K562 (cell line): ENCODE results near the gene CXorf65. TPM values are rescaled to one million over a fixed set of nuclear protein-coding genes. Genes with fewer than 3 reads are reported as not detected.
A peak's percentile ranks its signal among the peaks of the same experiment; 100 is the strongest.

ENCODE experiments used
- ATAC-seq: fragments of 200-7000 bp; cut with Tn5 transposase; 3 replicates; pipeline ENCODE4 v1.9.1; 2020; ENCODE audit warnings: moderate library complexity
- BruUV-seq: library from RNA; stranded (reverse); fragments of 400-500 nt; replicated peaks from 2 replicates; lab custom pipeline; 2021; lab: Mats Ljungman, UMichigan
- CTCF ChIA-PET: fragments of 300-600 bp; formaldehyde crosslinking; extraction: SDS; loops from one replicate; lab custom pipeline; 2021; ENCODE audit warnings: low intra/inter-chr PET ratio; lab: Yijun Ruan, JAX
- POLR2A ChIA-PET: fragments of 300-600, 350-650 bp; sonication (Branson Sonifier 250); formaldehyde crosslinking; extraction: SDS; loops from one replicate; lab custom pipeline; 2021; ENCODE audit warnings: antibody characterized with exemption, inconsistent platforms; lab: Yijun Ruan, JAX
- DNase-seq, 4 experiments: peaks; one replicate each; pipeline versions ENCODE4 v3.0.0 to v3.0.0-alpha.2; 2011 to 2018; ENCODE audit warnings: low spot score in 3 of 4, mixed read lengths in 3 of 4; ENCODE audit errors: extremely low read depth in 1 of 4
- FAIRE-seq: peaks from 2 replicates; lab custom pipeline; 2011; peaks lifted over from hg19 to GRCh38; lab: Jason Lieb, UNC
- H2AFZ ChIP-seq: 2 replicates; pipeline ENCODE4 v1.6.0; 2011; ENCODE audit warnings: low read depth, low read length, control low read depth, inconsistent platforms
- H3K27ac ChIP-seq: fragments of 200-600 bp; 3 replicates; pipeline ENCODE4 v1.8.0; 2011; ENCODE audit warnings: low read depth, mild to moderate bottlenecking, control low read depth, inconsistent platforms, low read length, moderate library complexity, mixed read lengths; ENCODE audit errors: extremely low read depth
- H3K27me3 ChIP-seq, 2 experiments: fragments of 300-600 bp in 1 of 2; 2 replicates in 1 of 2; 3 replicates in 1 of 2; pipeline versions ENCODE4 v1.6.0 to v1.8.0; 2011; ENCODE audit warnings: inconsistent platforms in 2 of 2, low read length in 2 of 2, mild to moderate bottlenecking in 1 of 2, mixed read lengths in 1 of 2, moderate library complexity in 1 of 2; ENCODE audit not compliant: control insufficient read depth in 2 of 2, insufficient read depth in 2 of 2
- H3K36me3 ChIP-seq: fragments of 300-600 bp; 3 replicates; pipeline ENCODE4 v1.8.0; 2011; ENCODE audit warnings: mild to moderate bottlenecking, low read length, inconsistent platforms; ENCODE audit not compliant: control insufficient read depth, insufficient read depth
- H3K4me1 ChIP-seq, 2 experiments: fragments of 200-600 bp in 1 of 2; replicated peaks in 1 of 2; 2 replicates in 1 of 2; 3 replicates in 1 of 2; pipeline versions ENCODE4 v1.5.1 to v1.8.0; 2011; ENCODE audit warnings: inconsistent platforms in 2 of 2, low read length in 2 of 2, mild to moderate bottlenecking in 1 of 2, mixed read lengths in 1 of 2, moderate library complexity in 1 of 2; ENCODE audit not compliant: control insufficient read depth in 2 of 2, insufficient read depth in 2 of 2
- H3K4me2 ChIP-seq: 2 replicates; pipeline ENCODE4 v1.6.1; 2011; ENCODE audit warnings: low read length, control low read depth, inconsistent platforms, mixed read lengths; ENCODE audit not compliant: insufficient read depth
- H3K4me3 ChIP-seq: fragments of 200-600 bp; sonication (generic), shearing (Covaris generic); 2 replicates; pipeline ENCODE4 v1.5.1; 2016; ENCODE audit warnings: control low read depth, inconsistent platforms
- H3K79me2 ChIP-seq: fragments of 200-600 bp; 3 replicates; pipeline ENCODE4 v1.8.0; 2011; ENCODE audit warnings: low read length, inconsistent platforms; ENCODE audit not compliant: control insufficient read depth, insufficient read depth
- H3K9ac ChIP-seq, 2 experiments: 2 replicates each; pipeline versions ENCODE4 v1.6.0 to v1.6.1; 2011; ENCODE audit warnings: low read depth in 2 of 2, low read length in 2 of 2, control low read depth in 1 of 2, inconsistent platforms in 1 of 2, mild to moderate bottlenecking in 1 of 2, mixed read lengths in 1 of 2; ENCODE audit not compliant: insufficient read depth in 1 of 2
- H3K9me1 ChIP-seq: one replicate; pipeline ENCODE4 v1.6.0; 2011; ENCODE audit warnings: inconsistent platforms, mild to moderate bottlenecking, low read length, moderate library complexity; ENCODE audit not compliant: control insufficient read depth, insufficient read depth
- H3K9me3 ChIP-seq: replicated peaks from 2 replicates; pipeline ENCODE4 v1.5.1; 2011; ENCODE audit warnings: low read depth, low read length, inconsistent platforms; ENCODE audit not compliant: control insufficient read depth, insufficient read depth
- H4K20me1 ChIP-seq: replicated peaks from 2 replicates; pipeline ENCODE4 v1.6.1; 2011; ENCODE audit warnings: low read length, inconsistent platforms, mixed read lengths; ENCODE audit not compliant: control insufficient read depth, insufficient read depth
- CBX5 ChIP-seq: IDR thresholded peaks from 2 replicates; pipeline ENCODE4 v1.6.1; 2014; ENCODE audit warnings: low read depth, borderline replicate concordance
- KDM1A ChIP-seq, 2 experiments: fragments of 450-650 bp; IDR thresholded peaks; 2 replicates each; pipeline ENCODE4 v1.6.1; 2016; ENCODE audit warnings: mild to moderate bottlenecking in 2 of 2
- MTA3 ChIP-seq: fragments of 450-650 bp; formaldehyde crosslinking; IDR thresholded peaks from 2 replicates; pipeline ENCODE4 v1.6.1; 2017; ENCODE audit warnings: mild to moderate bottlenecking, borderline replicate concordance
- TCF7L2 ChIP-seq: fragments of 150-350 bp; IDR thresholded peaks from 2 replicates; pipeline ENCODE4 v1.6.1; 2016; ENCODE audit warnings: low read depth, mild to moderate bottlenecking, low read length, moderate library complexity
- ZNF717 ChIP-seq: fragments of 250-450 bp; sonication (Bioruptor Pico); IDR thresholded peaks from 2 replicates; pipeline ENCODE4 v1.5.0; 2021
- ZNF75A ChIP-seq: fragments of 450-650 bp; formaldehyde crosslinking; IDR thresholded peaks from 2 replicates; pipeline ENCODE4 v1.4.0; 2020; ENCODE audit warnings: mild to moderate bottlenecking
- WGBS: fragments of 100-300 bp; shearing (Covaris generic); methylation state at CpG from one replicate; pipeline ENCODE4 v1.1.6; 2016; ENCODE audit warnings: low coverage, mixed read lengths; ENCODE audit not compliant: insufficient coverage; ENCODE audit errors: missing lambda C conversion rate; 5-methylcytosine and 5-hydroxymethylcytosine counted together
- in situ Hi-C: fragments of 300-500 bp; cut with MboI; formaldehyde crosslinking; loops from 4 replicates; pipeline ENCODE4 v1.15.0; 2018; ENCODE audit warnings: inconsistent platforms, mixed read lengths
- intact Hi-C: fragments of 100-400 bp; cut with micrococcal nuclease; formaldehyde crosslinking; loops from 2 replicates; pipeline ENCODE4 v1.14.2; 2022
- polyA plus RNA-seq, 8 experiments: library from polyadenylated mRNA; depleted of rRNA in 4 of 8; stranded (reverse) in 5 of 8; unstranded in 3 of 8; fragments of >200 nt; fragmentation: Nextera tagmentation in 2 of 8; fragmentation: Illumina TruSeq in 1 of 8; extraction: Ambion mirVana in 2 of 8; extraction: Trizol in 1 of 8; gene quantifications; 2 replicates each; pipeline versions ENCODE4 v1.2.1 to v1.2.3, GENCODE V29; 2011 to 2014; ENCODE audit warnings: inconsistent platforms in 1 of 8, missing spikeins in 1 of 8
- total RNA-seq, 7 experiments: library from RNA; depleted of rRNA in 6 of 7; stranded (reverse); fragments of >200 nt in 6 of 7; fragmentation: Illumina TruSeq in 2 of 7; extraction: Trizol in 2 of 7; gene quantifications; 2 replicates each; pipeline versions ENCODE4 v1.2.1 to v1.2.3, GENCODE V29; 2011 to 2021; ENCODE audit warnings: low replicate concordance in 1 of 7
- TF ChIP-seq, protein P1 (sequence below): fragments of 450-650 bp; formaldehyde crosslinking; IDR thresholded peaks from 2 replicates; pipeline ENCODE4 v1.4.0; 2020; ENCODE audit warnings: mild to moderate bottlenecking, mixed read lengths
- TF ChIP-seq, protein P2 (sequence below): sonication (generic); formaldehyde crosslinking; IDR thresholded peaks from 2 replicates; pipeline ENCODE4 v1.8.1; 2023; ENCODE audit warnings: mild to moderate bottlenecking, missing genetic modification reagents

Gene CXorf65
- total and polyA plus RNA-seq, 9 of the 15 experiments (the other 6 are each of a cell fraction or from before 2014, with no cell fraction given), result 1.4 to 8.4 (median 2.9) TPM

DNA sequence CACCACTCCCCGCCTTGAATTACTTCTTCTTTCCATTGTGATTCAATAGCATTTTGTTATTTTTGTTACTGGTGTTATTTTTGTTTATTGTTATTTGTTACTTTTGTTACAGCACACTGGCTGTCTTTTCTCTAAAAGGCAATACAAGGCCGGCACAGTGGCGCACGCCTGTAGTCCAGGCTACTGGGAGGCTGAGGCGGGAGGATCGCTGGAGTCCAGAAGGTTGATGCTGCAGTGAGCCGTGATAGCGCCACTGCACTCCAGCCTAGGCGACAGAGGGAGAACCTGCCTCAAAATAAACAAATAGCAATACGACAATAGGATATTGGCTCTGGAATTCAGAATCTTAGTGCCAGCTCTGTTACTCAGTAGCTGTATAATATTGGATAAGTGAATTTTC lies 10.8 kb upstream of the CXorf65 start:
- H3K27ac ChIP-seq, result peak overlapping the region; percentile 91; the same call in 2 of the 3 replicates
- no TSS peak for BruUV-seq

More for the DNA sequence above, 10.8 kb upstream of the CXorf65 start:
- H3K4me3 ChIP-seq, result no peak overlapping the region
- WGBS, result 70% methylated on average over 9 of the region's 10 CpGs
- H3K36me3 ChIP-seq, result peaks cover 30% of the 10 kb centered on the region; the same call in 2 of the 3 replicates
- FAIRE-seq, result peak; percentile 44
- no peaks in the 10 kb centered on the region for H3K9me3 ChIP-seq
- in situ Hi-C loops (no loop called here), intact Hi-C loops (no loop called here)
- POLR2A ChIA-PET, result interaction anchor here (1.2 to 3.3 kb wide), 2 partner anchors 12 to 26 kb away, joined by 5 to 29 read pairs; no protein-coding TSS in a partner anchor
- H3K9me1 ChIP-seq, result peaks cover 2% of the 10 kb centered on the region
- peak overlapping the region; percentile 90 for H2AFZ ChIP-seq
- H3K27me3 ChIP-seq, result no peaks in the 10 kb centered on the region
- CTCF ChIA-PET, result no interaction called here
- peak overlapping the region in 1 of 2 experiments; percentile 86; a peak in 1 of 4 replicates for H3K9ac ChIP-seq
- ATAC-seq, result no peak
- no peaks in the 10 kb centered on the region for H4K20me1 ChIP-seq
- H3K79me2 ChIP-seq, result peaks cover 15% of the 10 kb centered on the region
- peak overlapping the region; percentile 88 for H3K4me2 ChIP-seq
- peaks cover 8 to 12% of the 10 kb centered on the region in 2 experiments for H3K4me1 ChIP-seq
- DNase-seq, result no peak
- TF ChIP-seq MTA3 (no peak), CBX5 (no peak), ZNF75A (no peak), KDM1A (IDR thresholded peaks at IDR 0.05) (0 out of 4 replicates have a peak, but pooled peaks of 1 of the 2 experiments have one; percentile 17), TCF7L2 (no peak), ZNF717 (CRISPR knock-in tag) (no peak)
- TF ChIP-seq, protein P1, sequence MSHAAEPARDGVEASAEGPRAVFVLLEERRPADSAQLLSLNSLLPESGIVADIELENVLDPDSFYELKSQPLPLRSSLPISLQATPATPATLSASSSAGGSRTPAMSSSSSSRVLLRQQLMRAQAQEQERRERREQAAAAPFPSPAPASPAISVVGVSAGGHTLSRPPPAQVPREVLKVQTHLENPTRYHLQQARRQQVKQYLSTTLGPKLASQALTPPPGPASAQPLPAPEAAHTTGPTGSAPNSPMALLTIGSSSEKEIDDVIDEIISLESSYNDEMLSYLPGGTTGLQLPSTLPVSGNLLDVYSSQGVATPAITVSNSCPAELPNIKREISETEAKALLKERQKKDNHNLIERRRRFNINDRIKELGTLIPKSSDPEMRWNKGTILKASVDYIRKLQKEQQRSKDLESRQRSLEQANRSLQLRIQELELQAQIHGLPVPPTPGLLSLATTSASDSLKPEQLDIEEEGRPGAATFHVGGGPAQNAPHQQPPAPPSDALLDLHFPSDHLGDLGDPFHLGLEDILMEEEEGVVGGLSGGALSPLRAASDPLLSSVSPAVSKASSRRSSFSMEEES, result no peak
- TF ChIP-seq, protein P2, sequence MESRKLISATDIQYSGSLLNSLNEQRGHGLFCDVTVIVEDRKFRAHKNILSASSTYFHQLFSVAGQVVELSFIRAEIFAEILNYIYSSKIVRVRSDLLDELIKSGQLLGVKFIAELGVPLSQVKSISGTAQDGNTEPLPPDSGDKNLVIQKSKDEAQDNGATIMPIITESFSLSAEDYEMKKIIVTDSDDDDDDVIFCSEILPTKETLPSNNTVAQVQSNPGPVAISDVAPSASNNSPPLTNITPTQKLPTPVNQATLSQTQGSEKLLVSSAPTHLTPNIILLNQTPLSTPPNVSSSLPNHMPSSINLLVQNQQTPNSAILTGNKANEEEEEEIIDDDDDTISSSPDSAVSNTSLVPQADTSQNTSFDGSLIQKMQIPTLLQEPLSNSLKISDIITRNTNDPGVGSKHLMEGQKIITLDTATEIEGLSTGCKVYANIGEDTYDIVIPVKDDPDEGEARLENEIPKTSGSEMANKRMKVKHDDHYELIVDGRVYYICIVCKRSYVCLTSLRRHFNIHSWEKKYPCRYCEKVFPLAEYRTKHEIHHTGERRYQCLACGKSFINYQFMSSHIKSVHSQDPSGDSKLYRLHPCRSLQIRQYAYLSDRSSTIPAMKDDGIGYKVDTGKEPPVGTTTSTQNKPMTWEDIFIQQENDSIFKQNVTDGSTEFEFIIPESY (CRISPR knock-in tag), result peak; percentile 91
